HepG2 (cell line): ENCODE results near the gene TNIP1.

Experiments used
- ETV6 ChIP-seq: sonication (generic); formaldehyde crosslinking; conservative IDR thresholded peaks from 2 replicates; pipeline ENCODE4 v1.4.0; 2020; ENCODE audit warnings: missing genetic modification reagents
- FOXK1 ChIP-seq: sonication (generic); formaldehyde crosslinking; IDR thresholded peaks from 2 replicates; pipeline ENCODE4 v1.4.0; 2020; ENCODE audit warnings: low read depth, missing genetic modification reagents, borderline replicate concordance
- MEIS2 ChIP-seq: sonication (generic); formaldehyde crosslinking; IDR thresholded peaks from 2 replicates; pipeline ENCODE4 v1.9.0; 2021; ENCODE audit warnings: mild to moderate bottlenecking, missing genetic modification reagents
- SMC3 ChIP-seq: IDR thresholded peaks from 2 replicates; pipeline ENCODE4 v1.6.1; 2011; ENCODE audit warnings: low read length, improper control_type of control experiment
- ZNF629 ChIP-seq: sonication (generic); formaldehyde crosslinking; conservative IDR thresholded peaks from 2 replicates; pipeline ENCODE4 v1.5.0; 2020; ENCODE audit warnings: missing genetic modification reagents
- ZNF724P ChIP-seq: sonication (generic); formaldehyde crosslinking; IDR thresholded peaks from 2 replicates; pipeline ENCODE4 v1.8.0; 2022; ENCODE audit warnings: missing genetic modification reagents, borderline replicate concordance
- TF ChIP-seq, protein P1 (sequence below): sonication (generic); formaldehyde crosslinking; IDR thresholded peaks from 2 replicates; pipeline ENCODE4 v1.5.0; 2020; ENCODE audit warnings: mild to moderate bottlenecking, missing genetic modification reagents, moderate library complexity
- TF ChIP-seq, protein P2 (sequence below): conservative IDR thresholded peaks from 2 replicates; pipeline ENCODE4 v1.6.1; 2018; ENCODE audit warnings: missing genetic modification reagents
- TF ChIP-seq, protein P3 (sequence below): fragments of 450-650 bp; IDR thresholded peaks from 2 replicates; pipeline ENCODE4 v1.6.1; 2017; ENCODE audit warnings: mild to moderate bottlenecking
- TF ChIP-seq, protein P4 (sequence below): sonication (generic); formaldehyde crosslinking; IDR thresholded peaks from 2 replicates; pipeline ENCODE4 v1.5.0; 2020; ENCODE audit warnings: missing genetic modification reagents

DNA sequence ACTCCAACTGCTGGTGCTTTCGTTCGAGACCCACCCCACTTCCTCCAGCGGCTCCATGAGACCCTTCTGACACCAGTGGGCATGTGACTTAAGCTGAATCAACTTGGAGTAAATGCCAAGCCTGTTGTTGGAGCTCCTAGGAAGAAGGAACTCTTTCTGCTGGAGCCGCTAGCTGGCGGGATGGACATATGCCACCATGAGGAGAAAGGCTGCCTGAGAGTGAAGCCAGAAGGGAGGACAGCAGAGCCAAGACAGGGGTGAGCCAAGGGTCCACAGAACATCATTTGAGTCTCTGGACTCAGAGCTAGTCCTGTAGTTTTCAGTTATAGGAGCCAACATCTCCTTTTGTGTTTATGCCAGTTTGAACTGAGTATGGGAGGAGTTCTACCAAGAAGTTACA lies 40.8 kb upstream of the TNIP1 start:
- TF ChIP-seq MEIS2 (CRISPR knock-in tag): no peak
- TF ChIP-seq, protein P1, sequence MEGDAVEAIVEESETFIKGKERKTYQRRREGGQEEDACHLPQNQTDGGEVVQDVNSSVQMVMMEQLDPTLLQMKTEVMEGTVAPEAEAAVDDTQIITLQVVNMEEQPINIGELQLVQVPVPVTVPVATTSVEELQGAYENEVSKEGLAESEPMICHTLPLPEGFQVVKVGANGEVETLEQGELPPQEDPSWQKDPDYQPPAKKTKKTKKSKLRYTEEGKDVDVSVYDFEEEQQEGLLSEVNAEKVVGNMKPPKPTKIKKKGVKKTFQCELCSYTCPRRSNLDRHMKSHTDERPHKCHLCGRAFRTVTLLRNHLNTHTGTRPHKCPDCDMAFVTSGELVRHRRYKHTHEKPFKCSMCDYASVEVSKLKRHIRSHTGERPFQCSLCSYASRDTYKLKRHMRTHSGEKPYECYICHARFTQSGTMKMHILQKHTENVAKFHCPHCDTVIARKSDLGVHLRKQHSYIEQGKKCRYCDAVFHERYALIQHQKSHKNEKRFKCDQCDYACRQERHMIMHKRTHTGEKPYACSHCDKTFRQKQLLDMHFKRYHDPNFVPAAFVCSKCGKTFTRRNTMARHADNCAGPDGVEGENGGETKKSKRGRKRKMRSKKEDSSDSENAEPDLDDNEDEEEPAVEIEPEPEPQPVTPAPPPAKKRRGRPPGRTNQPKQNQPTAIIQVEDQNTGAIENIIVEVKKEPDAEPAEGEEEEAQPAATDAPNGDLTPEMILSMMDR (CRISPR knock-in tag): no peak
- no peak for TF ChIP-seq ZNF629 (CRISPR knock-in tag)
- TF ChIP-seq ETV6: no peak
- TF ChIP-seq SMC3: no peak
- TF ChIP-seq FOXK1: no peak
- TF ChIP-seq ZNF724P (CRISPR knock-in tag): no peak
- TF ChIP-seq, protein P2, sequence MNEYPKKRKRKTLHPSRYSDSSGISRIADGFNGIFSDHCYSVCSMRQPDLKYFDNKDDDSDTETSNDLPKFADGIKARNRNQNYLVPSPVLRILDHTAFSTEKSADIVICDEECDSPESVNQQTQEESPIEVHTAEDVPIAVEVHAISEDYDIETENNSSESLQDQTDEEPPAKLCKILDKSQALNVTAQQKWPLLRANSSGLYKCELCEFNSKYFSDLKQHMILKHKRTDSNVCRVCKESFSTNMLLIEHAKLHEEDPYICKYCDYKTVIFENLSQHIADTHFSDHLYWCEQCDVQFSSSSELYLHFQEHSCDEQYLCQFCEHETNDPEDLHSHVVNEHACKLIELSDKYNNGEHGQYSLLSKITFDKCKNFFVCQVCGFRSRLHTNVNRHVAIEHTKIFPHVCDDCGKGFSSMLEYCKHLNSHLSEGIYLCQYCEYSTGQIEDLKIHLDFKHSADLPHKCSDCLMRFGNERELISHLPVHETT: no peak
- TF ChIP-seq, protein P3, sequence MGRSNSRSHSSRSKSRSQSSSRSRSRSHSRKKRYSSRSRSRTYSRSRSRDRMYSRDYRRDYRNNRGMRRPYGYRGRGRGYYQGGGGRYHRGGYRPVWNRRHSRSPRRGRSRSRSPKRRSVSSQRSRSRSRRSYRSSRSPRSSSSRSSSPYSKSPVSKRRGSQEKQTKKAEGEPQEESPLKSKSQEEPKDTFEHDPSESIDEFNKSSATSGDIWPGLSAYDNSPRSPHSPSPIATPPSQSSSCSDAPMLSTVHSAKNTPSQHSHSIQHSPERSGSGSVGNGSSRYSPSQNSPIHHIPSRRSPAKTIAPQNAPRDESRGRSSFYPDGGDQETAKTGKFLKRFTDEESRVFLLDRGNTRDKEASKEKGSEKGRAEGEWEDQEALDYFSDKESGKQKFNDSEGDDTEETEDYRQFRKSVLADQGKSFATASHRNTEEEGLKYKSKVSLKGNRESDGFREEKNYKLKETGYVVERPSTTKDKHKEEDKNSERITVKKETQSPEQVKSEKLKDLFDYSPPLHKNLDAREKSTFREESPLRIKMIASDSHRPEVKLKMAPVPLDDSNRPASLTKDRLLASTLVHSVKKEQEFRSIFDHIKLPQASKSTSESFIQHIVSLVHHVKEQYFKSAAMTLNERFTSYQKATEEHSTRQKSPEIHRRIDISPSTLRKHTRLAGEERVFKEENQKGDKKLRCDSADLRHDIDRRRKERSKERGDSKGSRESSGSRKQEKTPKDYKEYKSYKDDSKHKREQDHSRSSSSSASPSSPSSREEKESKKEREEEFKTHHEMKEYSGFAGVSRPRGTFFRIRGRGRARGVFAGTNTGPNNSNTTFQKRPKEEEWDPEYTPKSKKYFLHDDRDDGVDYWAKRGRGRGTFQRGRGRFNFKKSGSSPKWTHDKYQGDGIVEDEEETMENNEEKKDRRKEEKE: no peak
- TF ChIP-seq, protein P4, sequence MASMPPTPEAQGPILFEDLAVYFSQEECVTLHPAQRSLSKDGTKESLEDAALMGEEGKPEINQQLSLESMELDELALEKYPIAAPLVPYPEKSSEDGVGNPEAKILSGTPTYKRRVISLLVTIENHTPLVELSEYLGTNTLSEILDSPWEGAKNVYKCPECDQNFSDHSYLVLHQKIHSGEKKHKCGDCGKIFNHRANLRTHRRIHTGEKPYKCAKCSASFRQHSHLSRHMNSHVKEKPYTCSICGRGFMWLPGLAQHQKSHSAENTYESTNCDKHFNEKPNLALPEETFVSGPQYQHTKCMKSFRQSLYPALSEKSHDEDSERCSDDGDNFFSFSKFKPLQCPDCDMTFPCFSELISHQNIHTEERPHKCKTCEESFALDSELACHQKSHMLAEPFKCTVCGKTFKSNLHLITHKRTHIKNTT: no peak
